Measurements from ENCODE around the gene PSMD13.

- TF ChIP-seq CTCF (IDR thresholded peaks at IDR 0.05) (no peak), POLR2A (IDR thresholded peaks at IDR 0.05) (no peak), POLR2AphosphoS5 (IDR thresholded peaks at IDR 0.05) (no peak)
Observed at GRCh38 chr11:296171-297050, 59.6 kb downstream of the PSMD13 start.
